C4-2B (cell line): ENCODE data around the gene TBC1D22A.

Experiments
- ZFX ChIP-seq: fragments of 450-650 bp; IDR thresholded peaks from 2 replicates; pipeline ENCODE4 v1.6.1; 2017
- TF ChIP-seq, protein P1 (sequence below): fragments of 450-650 bp; conservative IDR thresholded peaks from 2 replicates; pipeline ENCODE4 v1.5.1; 2017; ENCODE audit warnings: mild to moderate bottlenecking

DNA sequence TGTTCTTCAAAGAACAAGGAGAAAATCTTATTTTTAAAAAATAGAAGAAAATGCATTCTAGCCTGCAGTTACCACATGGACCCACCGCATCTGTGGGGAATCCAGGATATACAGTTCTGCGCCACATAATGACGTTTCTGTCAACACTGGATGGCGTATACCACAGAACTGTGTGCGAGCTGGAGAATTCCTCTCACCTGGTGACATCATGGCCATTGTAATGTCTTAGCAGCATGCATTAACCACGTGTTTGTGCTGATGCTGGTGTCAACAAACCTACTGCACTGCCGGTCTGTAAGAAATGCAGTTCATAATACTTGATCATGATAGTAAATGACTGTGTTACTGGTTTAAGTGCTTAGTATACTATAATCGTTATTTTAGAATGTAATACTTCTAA is 174.7 kb downstream of the TBC1D22A start:
- TF ChIP-seq, protein P1, sequence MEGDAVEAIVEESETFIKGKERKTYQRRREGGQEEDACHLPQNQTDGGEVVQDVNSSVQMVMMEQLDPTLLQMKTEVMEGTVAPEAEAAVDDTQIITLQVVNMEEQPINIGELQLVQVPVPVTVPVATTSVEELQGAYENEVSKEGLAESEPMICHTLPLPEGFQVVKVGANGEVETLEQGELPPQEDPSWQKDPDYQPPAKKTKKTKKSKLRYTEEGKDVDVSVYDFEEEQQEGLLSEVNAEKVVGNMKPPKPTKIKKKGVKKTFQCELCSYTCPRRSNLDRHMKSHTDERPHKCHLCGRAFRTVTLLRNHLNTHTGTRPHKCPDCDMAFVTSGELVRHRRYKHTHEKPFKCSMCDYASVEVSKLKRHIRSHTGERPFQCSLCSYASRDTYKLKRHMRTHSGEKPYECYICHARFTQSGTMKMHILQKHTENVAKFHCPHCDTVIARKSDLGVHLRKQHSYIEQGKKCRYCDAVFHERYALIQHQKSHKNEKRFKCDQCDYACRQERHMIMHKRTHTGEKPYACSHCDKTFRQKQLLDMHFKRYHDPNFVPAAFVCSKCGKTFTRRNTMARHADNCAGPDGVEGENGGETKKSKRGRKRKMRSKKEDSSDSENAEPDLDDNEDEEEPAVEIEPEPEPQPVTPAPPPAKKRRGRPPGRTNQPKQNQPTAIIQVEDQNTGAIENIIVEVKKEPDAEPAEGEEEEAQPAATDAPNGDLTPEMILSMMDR, result no peak
- TF ChIP-seq ZFX, result no peak
